Spleen (tissue), 7 donors: ENCODE measurements around the gene RBM20.

Experiments used
- POLR2AphosphoS5 ChIP-seq, 3 donors: sonication (generic); formaldehyde crosslinking; IDR thresholded peaks; one replicate each; pipeline ENCODE4 v1.5.1; 2017; ENCODE audit warnings: antibody characterized with exemption in 3 of 3
- TF ChIP-seq, protein P1 (sequence below), 11 experiments: fragments of 200-600 bp in 7 of 11; fragments of 450-650 bp in 4 of 11; sonication (generic) in 4 of 11; IDR thresholded peaks in 8 of 11; conservative IDR thresholded peaks in 3 of 11; 1 replicate in 7 of 11; 2 replicates in 4 of 11; pipeline versions ENCODE4 v1.4.0 to v1.8.0; 2016 to 2021; ENCODE audit warnings: antibody characterized with exemption in 11 of 11, inconsistent platforms in 4 of 11, mild to moderate bottlenecking in 1 of 11
- donor health status: DM: no; HTN: no; CAD: no; lungs with moderate emphysema.
- donor health status: DM: no; HTN: no; CAD: no.
- donor health status: DM: no; HTN: no; CAD: no.

DNA sequence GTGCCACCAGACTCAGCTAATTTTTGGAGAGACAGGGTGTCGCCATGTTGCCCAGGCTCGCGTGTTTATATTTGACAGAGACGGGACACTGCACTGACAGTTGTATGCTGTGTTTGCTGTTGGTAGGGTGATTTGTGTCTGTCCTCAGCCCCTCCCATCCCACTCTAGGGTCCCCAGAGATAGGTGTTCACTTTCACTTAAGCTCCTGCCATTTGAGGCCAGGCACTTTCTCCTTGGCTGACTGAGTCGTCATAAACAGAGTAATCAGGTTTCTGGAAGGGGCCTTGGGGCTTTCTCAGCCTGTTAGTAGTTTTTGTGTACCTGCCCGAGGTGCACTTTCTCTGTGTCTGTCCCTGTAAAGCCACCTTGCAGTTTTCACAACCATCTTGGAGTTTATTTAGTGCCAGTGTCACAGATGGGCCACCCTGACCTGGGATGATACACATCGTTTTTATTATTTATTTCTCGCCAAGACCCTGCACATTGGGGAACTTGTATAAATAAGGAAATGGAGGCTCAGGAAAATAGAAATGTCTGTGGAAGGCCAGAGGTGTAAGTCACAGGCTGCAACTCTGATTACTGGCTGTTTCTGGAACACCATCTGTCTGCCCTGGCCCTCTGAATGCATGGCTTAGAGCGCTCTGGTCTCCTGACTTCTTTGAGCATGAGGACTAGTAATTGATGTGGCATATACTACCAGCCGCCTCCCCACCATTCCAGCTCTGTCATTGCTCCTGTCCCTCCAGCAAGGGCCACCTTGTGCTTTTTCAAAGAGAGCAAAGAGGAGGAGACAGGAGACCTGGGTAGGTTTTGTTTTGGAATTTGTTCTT, 145.7 kb downstream of the RBM20 start:
- TF ChIP-seq, protein P1, sequence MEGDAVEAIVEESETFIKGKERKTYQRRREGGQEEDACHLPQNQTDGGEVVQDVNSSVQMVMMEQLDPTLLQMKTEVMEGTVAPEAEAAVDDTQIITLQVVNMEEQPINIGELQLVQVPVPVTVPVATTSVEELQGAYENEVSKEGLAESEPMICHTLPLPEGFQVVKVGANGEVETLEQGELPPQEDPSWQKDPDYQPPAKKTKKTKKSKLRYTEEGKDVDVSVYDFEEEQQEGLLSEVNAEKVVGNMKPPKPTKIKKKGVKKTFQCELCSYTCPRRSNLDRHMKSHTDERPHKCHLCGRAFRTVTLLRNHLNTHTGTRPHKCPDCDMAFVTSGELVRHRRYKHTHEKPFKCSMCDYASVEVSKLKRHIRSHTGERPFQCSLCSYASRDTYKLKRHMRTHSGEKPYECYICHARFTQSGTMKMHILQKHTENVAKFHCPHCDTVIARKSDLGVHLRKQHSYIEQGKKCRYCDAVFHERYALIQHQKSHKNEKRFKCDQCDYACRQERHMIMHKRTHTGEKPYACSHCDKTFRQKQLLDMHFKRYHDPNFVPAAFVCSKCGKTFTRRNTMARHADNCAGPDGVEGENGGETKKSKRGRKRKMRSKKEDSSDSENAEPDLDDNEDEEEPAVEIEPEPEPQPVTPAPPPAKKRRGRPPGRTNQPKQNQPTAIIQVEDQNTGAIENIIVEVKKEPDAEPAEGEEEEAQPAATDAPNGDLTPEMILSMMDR (IDR thresholded peaks at IDR 0.05 in 8 of 11, conservative IDR thresholded peaks at IDR 0.05 in 3 of 11): no peak
- no peak for TF ChIP-seq POLR2AphosphoS5 (IDR thresholded peaks at IDR 0.05)
